ENCODE results near the gene CDX1.

Gene CDX1

GRCh38 chr5:150146862-150147601, 19.5 kb upstream of the CDX1 start:
- no peak overlapping the region for H3K9ac ChIP-seq (ENCODE audit: insufficient read length)
- H3K4me3 ChIP-seq = no peak overlapping the region
- TF ChIP-seq FOXP2 (optimal IDR thresholded peaks at IDR 0.05; ENCODE audit: control extremely low read depth, extremely low read length, insufficient read depth) (no peak), POLR2AphosphoS5 (IDR thresholded peaks at IDR 0.05; ENCODE audit: borderline replicate concordance, low read depth, low read length) (no peak), EZH2 (IDR thresholded peaks at IDR 0.05) (no peak)
- H3K9me3 ChIP-seq (ENCODE audit: low read depth, low read length) = no peaks in the 10 kb centered on the region
- H3K36me3 ChIP-seq (ENCODE audit: insufficient read depth, low read length) = no peaks in the 10 kb centered on the region
- DNase-seq (ENCODE audit: low read depth, low spot score) = no peak
- no peak overlapping the region for H3K27ac ChIP-seq

DNA sequence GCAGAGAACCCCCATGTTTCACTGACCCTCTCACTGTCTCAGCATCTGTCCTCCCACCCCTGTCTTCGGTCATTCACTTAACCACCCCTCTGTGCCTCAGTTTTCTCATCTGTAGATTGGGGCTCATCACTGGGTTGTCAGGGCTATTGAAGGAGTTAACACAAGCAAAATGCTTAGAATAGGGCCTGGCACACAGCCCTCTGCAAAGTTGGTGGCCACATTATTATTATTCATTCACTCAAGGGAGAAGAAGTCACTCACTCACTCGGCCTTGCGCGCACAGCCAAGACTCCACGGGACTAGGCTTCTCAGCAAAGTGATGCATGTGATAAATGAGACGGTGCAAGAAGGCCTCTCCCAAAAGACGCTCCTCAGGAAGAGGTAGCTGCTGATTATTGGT, 18.9 kb upstream of the CDX1 start:
- Histone ChIP-seq H3K36me3 (ENCODE audit: insufficient read depth, low read length) (no peaks in the 10 kb centered on the region), H3K27ac (no peak overlapping the region), H3K4me3 (no peak overlapping the region), H3K9ac (ENCODE audit: insufficient read length) (no peak overlapping the region), H3K9me3 (ENCODE audit: low read depth, low read length) (no peaks in the 10 kb centered on the region)
- TF ChIP-seq EZH2 (IDR thresholded peaks at IDR 0.05) (no peak), FOXP2 (optimal IDR thresholded peaks at IDR 0.05; ENCODE audit: control extremely low read depth, extremely low read length, insufficient read depth) (no peak), POLR2AphosphoS5 (IDR thresholded peaks at IDR 0.05; ENCODE audit: borderline replicate concordance, low read depth, low read length) (no peak)
- no peak for DNase-seq (ENCODE audit: low read depth, low spot score)

DNA sequence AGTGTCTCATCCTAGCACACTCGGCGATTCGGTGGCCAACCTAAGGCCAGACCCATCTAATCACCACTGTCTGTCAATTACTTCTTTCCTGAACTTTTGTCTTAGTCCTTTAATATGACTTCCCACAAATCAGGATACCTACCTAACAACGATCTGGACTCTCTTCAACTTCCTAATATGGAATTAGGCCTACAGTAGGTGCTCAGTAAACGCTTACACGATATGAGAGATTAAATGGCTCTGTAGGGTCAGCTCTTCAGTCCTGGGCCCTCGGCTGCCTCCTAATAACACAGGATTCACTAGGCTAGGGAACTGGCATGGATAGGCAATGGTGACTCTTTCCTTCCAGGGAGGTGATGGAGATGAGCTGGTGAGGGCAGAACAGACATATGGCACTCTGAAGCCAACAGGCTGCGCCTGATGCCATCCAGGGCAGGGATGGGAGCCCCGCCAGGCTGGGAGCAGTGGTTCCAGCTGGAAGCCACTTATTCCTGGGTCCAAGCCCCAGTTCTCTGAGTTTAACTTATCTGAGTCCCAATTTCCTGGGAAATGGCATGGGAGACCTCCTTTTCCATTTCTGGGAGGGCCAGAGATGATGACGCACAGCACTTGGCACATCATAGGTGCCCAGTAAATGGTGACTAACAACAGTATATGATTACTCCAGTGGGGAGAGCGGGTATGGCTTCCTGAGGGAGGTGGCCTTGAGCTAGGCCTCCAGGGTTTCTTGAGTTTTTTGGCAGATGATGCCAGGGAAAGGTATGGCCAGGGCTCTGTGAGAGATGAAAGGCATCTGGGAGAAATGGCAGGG, 18.3 kb upstream of the CDX1 start:
- TF ChIP-seq POLR2AphosphoS5 (IDR thresholded peaks at IDR 0.05; ENCODE audit: borderline replicate concordance, low read depth, low read length) (no peak), FOXP2 (optimal IDR thresholded peaks at IDR 0.05; ENCODE audit: control extremely low read depth, extremely low read length, insufficient read depth) (no peak), EZH2 (IDR thresholded peaks at IDR 0.05) (no peak)
- Histone ChIP-seq H3K36me3 (ENCODE audit: insufficient read depth, low read length) (no peaks in the 10 kb centered on the region), H3K9ac (ENCODE audit: insufficient read length) (no peak overlapping the region), H3K27ac (no peak overlapping the region), H3K4me3 (no peak overlapping the region), H3K9me3 (ENCODE audit: low read depth, low read length) (no peaks in the 10 kb centered on the region)
- DNase-seq (ENCODE audit: low read depth, low spot score) = no peak

GRCh38 chr5:150149618-150150017, 17.0 kb upstream of the CDX1 start:
- no peak overlapping the region for H3K27ac ChIP-seq
- no peak overlapping the region for H3K4me3 ChIP-seq
- H3K9me3 ChIP-seq (ENCODE audit: low read depth, low read length) = no peaks in the 10 kb centered on the region
- no peak for DNase-seq (ENCODE audit: low read depth, low spot score)
- no peak overlapping the region for H3K9ac ChIP-seq (ENCODE audit: insufficient read length)
- no peaks in the 10 kb centered on the region for H3K36me3 ChIP-seq (ENCODE audit: insufficient read depth, low read length)
- TF ChIP-seq FOXP2 (optimal IDR thresholded peaks at IDR 0.05; ENCODE audit: control extremely low read depth, extremely low read length, insufficient read depth) (no peak), POLR2AphosphoS5 (IDR thresholded peaks at IDR 0.05; ENCODE audit: borderline replicate concordance, low read depth, low read length) (no peak), EZH2 (IDR thresholded peaks at IDR 0.05) (no peak)

DNA sequence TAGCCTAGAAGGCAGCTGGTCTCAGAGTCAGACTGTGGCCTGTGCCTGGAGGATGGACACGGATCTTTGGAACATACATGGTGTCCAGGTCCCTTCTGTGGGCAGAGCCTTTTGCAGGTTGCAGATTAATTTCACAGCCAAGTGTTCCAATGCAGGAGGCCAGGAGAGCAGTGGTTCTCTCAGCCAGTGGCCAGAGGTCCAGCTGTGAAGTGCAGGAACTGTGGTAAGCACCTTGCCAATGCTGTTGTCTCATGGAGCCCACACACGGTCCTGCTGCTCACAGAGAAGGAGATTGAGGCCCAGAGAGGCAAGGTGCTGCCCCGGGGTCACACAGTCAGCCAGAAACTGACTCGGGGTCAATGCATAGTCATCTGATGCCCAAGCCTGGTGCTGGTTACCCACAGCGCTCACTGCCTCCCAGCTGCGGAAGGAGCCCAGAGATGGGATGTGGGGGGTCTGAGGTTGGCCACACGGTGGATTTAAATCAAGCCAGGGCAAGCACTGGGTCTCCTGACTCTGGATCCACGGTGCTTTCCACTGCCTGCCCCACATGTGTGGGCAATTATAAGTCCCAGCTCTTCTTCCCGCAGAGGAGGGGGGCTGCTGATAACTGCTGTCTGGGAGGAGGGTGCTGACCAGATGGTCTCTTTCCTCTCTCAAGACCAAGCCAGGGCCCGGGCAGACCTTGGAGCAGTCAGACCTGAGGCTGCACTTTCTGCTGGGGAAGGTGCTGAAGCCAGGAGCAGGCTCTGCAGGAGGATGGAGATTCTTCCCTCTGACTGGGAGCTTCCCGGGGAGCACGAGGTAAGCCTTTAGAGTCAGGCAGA, 13.7 kb upstream of the CDX1 start:
- H3K9me3 ChIP-seq (ENCODE audit: low read depth, low read length) = no peaks in the 10 kb centered on the region
- no peak overlapping the region for H3K4me3 ChIP-seq
- TF ChIP-seq FOXP2 (optimal IDR thresholded peaks at IDR 0.05; ENCODE audit: control extremely low read depth, extremely low read length, insufficient read depth) (no peak), EZH2 (IDR thresholded peaks at IDR 0.05) (no peak), POLR2AphosphoS5 (IDR thresholded peaks at IDR 0.05; ENCODE audit: borderline replicate concordance, low read depth, low read length) (no peak)
- H3K36me3 ChIP-seq (ENCODE audit: insufficient read depth, low read length) = no peaks in the 10 kb centered on the region
- no peak overlapping the region for H3K9ac ChIP-seq (ENCODE audit: insufficient read length)
- no peak for DNase-seq (ENCODE audit: low read depth, low spot score)
- no peak overlapping the region for H3K27ac ChIP-seq

- no peak for DNase-seq (ENCODE audit: low read depth, low spot score)
- TF ChIP-seq FOXP2 (optimal IDR thresholded peaks at IDR 0.05; ENCODE audit: control extremely low read depth, extremely low read length, insufficient read depth) = no peak
- no peak for TF ChIP-seq EZH2 (IDR thresholded peaks at IDR 0.05)
- TF ChIP-seq POLR2AphosphoS5 (IDR thresholded peaks at IDR 0.05; ENCODE audit: borderline replicate concordance, low read depth, low read length) = no peak
- Histone ChIP-seq H3K9ac (ENCODE audit: insufficient read length) (no peak overlapping the region), H3K4me3 (no peak overlapping the region), H3K9me3 (ENCODE audit: low read depth, low read length) (no peaks in the 10 kb centered on the region), H3K27ac (no peak overlapping the region), H3K36me3 (ENCODE audit: insufficient read depth, low read length) (no peaks in the 10 kb centered on the region)
Observed at GRCh38 chr5:150153483-150153882, 13.1 kb upstream of the CDX1 start.

DNA sequence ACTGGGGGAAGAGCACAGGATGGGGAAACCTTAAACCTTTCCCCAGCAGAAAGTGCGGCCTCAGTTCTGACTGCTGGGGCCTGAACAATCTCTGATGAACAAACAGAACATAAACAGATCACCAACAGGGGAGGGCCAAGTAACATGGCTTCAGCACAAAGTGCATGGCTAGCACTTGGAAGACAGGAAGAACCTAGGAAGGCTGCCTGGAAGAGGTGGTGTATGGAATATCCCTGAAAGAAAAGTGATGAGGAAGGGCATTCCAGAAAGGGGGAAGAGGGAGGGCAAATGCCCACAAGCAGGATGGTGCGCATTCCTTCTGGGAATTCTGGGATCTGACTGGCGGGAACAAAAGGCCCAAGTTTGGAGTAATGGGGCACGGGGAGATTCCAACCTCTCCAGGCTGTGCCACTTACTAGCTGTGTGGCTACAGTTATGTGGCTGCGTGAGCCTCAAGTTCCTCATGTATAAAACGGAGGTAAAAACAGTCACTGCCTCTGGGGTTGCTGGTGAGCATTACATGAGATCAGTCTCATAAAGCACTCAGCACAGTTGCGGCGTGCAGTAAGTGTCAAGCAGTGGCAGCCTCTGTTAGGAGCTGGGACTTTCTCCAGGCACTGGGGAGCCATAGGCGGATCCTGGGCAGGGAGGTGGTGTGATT, 12.5 kb upstream of the CDX1 start:
- peak overlapping the region; percentile 55; the same call in 1 of the 2 replicates for H3K27ac ChIP-seq
- DNase-seq (ENCODE audit: low read depth, low spot score) = no peak
- H3K9me3 ChIP-seq (ENCODE audit: low read depth, low read length) = no peaks in the 10 kb centered on the region
- no peak for TF ChIP-seq POLR2AphosphoS5 (IDR thresholded peaks at IDR 0.05; ENCODE audit: borderline replicate concordance, low read depth, low read length)
- no peak for TF ChIP-seq EZH2 (IDR thresholded peaks at IDR 0.05)
- no peak for TF ChIP-seq FOXP2 (optimal IDR thresholded peaks at IDR 0.05; ENCODE audit: control extremely low read depth, extremely low read length, insufficient read depth)
- H3K36me3 ChIP-seq (ENCODE audit: insufficient read depth, low read length) = no peaks in the 10 kb centered on the region
- peak overlapping the region; percentile 68 for H3K4me3 ChIP-seq
- H3K9ac ChIP-seq (ENCODE audit: insufficient read length) = no peak overlapping the region

Measured in SK-N-MC (cell line).